HCT116 (cell line): ENCODE data around the gene PAX7. TPM values are rescaled to one million over a fixed set of nuclear protein-coding genes. Genes with fewer than 3 reads are reported as not detected.

Experiments used
- ATAC-seq: fragments of 200-7000 bp; cut with Tn5 transposase; 2 replicates; pipeline ENCODE4 v1.9.1; 2020; ENCODE audit warnings: mild to moderate bottlenecking, moderate library complexity
- BruUV-seq: library from RNA; stranded (reverse); fragments of 400-500 nt; replicated peaks from 2 replicates; lab custom pipeline; 2021; lab: Mats Ljungman, UMichigan
- CTCF ChIA-PET: fragments of 300-600 bp; sonication (Branson Sonifier 250); formaldehyde crosslinking; loops from one replicate; lab custom pipeline; 2021; ENCODE audit warnings: antibody characterized with exemption; lab: Charles Lee
- POLR2A ChIA-PET: fragments of 300-600, 350-600 bp; sonication (Branson Sonifier 250); formaldehyde crosslinking; loops from one replicate; lab custom pipeline; 2021; ENCODE audit warnings: antibody characterized with exemption; lab: Charles Lee
- RAD21 ChIA-PET, 2 experiments: fragments of 300-600 bp; sonication (Branson Sonifier 250); formaldehyde crosslinking; loops; one replicate each; lab custom pipeline; 2023; ENCODE audit warnings: low total read pairs in 2 of 2; ENCODE audit not compliant: uncharacterized antibody in 2 of 2, unreplicated experiment in 2 of 2, low non-redundant PET in 1 of 2; lab: Charles Lee
- DNase-seq: peaks from one replicate; pipeline ENCODE4 v3.0.0-alpha.2; 2010; ENCODE audit warnings: low read depth, low spot score
- H2AFZ ChIP-seq: fragments of 200-600 bp; shearing (Covaris generic), sonication (generic); 2 replicates; pipeline ENCODE4 v1.6.1; 2017; ENCODE audit warnings: low read depth, mixed run types, mixed read lengths, antibody characterized with exemption, low read length; ENCODE audit not compliant: poor library complexity, severe bottlenecking
- H3K27ac ChIP-seq: 2 replicates; pipeline ENCODE4 v1.5.1; 2012; ENCODE audit warnings: low read depth, low read length
- H3K27me3 ChIP-seq: fragments of 200-600 bp; sonication (generic); 2 replicates; pipeline ENCODE4 v1.6.1; 2016; ENCODE audit warnings: mixed run types, low read length, mixed read lengths; ENCODE audit not compliant: insufficient read depth
- H3K36me3 ChIP-seq, 2 experiments: fragments of 200-500 bp in 1 of 2; fragments of 200-600 bp in 1 of 2; sonication (Bioruptor generic) in 1 of 2; sonication (generic) in 1 of 2; 2 replicates each; pipeline versions ENCODE4 v1.5.1 to v1.6.1; 2014 to 2016; ENCODE audit warnings: low read length in 2 of 2, inconsistent platforms in 1 of 2, mixed read lengths in 1 of 2, mixed run types in 1 of 2; ENCODE audit not compliant: insufficient read depth in 2 of 2, control insufficient read depth in 1 of 2
- H3K4me1 ChIP-seq, 2 experiments: fragments of 200-600 bp in 1 of 2; sonication (generic) in 1 of 2; 2 replicates each; pipeline versions ENCODE4 v1.5.1 to v1.6.1; 2012 to 2017; ENCODE audit warnings: low read length in 2 of 2, inconsistent platforms in 1 of 2, mild to moderate bottlenecking in 1 of 2, mixed read lengths in 1 of 2, mixed run types in 1 of 2, moderate library complexity in 1 of 2; ENCODE audit not compliant: insufficient read depth in 2 of 2, control insufficient read depth in 1 of 2
- H3K4me2 ChIP-seq: fragments of 200-600 bp; sonication (generic); 2 replicates; pipeline ENCODE4 v1.6.1; 2017; ENCODE audit warnings: mixed run types, low read length, mixed read lengths
- H3K4me3 ChIP-seq, 2 experiments: fragments of 200-600 bp in 1 of 2; sonication (generic) in 1 of 2; replicated peaks in 1 of 2; 2 replicates each; pipeline ENCODE4 v1.5.1; 2011 to 2016; ENCODE audit warnings: low read length in 2 of 2, control low read depth in 1 of 2, low read depth in 1 of 2, mild to moderate bottlenecking in 1 of 2, mixed read lengths in 1 of 2, mixed run types in 1 of 2
- H3K79me2 ChIP-seq: fragments of 200-600 bp; sonication (generic); 2 replicates; pipeline ENCODE4 v1.6.1; 2017; ENCODE audit warnings: mild to moderate bottlenecking, mixed run types, low read length, moderate library complexity, mixed read lengths; ENCODE audit not compliant: insufficient read depth
- H3K9ac ChIP-seq: fragments of 200-600 bp; sonication (generic); 2 replicates; pipeline ENCODE4 v1.6.1; 2016; ENCODE audit warnings: low read length, mixed read lengths
- H3K9me2 ChIP-seq: fragments of 200-600 bp; sonication (generic), shearing (Covaris generic); 2 replicates; pipeline ENCODE4 v1.6.1; 2017; ENCODE audit warnings: mixed run types, mild to moderate bottlenecking, moderate library complexity; ENCODE audit not compliant: insufficient read depth
- H3K9me3 ChIP-seq, 2 experiments: fragments of 200-500 bp in 1 of 2; fragments of 200-600 bp in 1 of 2; sonication (Bioruptor generic) in 1 of 2; sonication (generic) in 1 of 2; 2 replicates each; pipeline ENCODE4 v1.6.1; 2014 to 2017; ENCODE audit warnings: low read length in 2 of 2, mixed read lengths in 2 of 2, inconsistent platforms in 1 of 2, low read depth in 1 of 2, mild to moderate bottlenecking in 1 of 2, mixed run types in 1 of 2, moderate library complexity in 1 of 2; ENCODE audit not compliant: control insufficient read depth in 1 of 2, insufficient read depth in 1 of 2
- H4K20me1 ChIP-seq: fragments of 200-600 bp; sonication (generic), shearing (Covaris generic); 2 replicates; pipeline ENCODE4 v1.6.1; 2017; ENCODE audit warnings: mixed run types, mild to moderate bottlenecking, moderate library complexity; ENCODE audit not compliant: insufficient read depth
- CBX3 ChIP-seq: IDR thresholded peaks from 2 replicates; pipeline ENCODE4 v1.6.1; 2012; ENCODE audit warnings: low read depth
- CEBPB ChIP-seq: IDR thresholded peaks from 2 replicates; pipeline ENCODE4 v1.6.1; 2012; ENCODE audit warnings: low read depth
- EGR1 ChIP-seq: IDR thresholded peaks from 2 replicates; pipeline ENCODE4 v1.6.1; 2012; ENCODE audit warnings: low read depth
- EZH2 ChIP-seq: fragments of 200-600 bp; sonication (generic); IDR thresholded peaks from 2 replicates; pipeline ENCODE4 v1.6.1; 2017; ENCODE audit warnings: antibody characterized with exemption, mixed run types
- FOSL1 ChIP-seq: IDR thresholded peaks from 2 replicates; pipeline ENCODE4 v1.6.1; 2012; ENCODE audit warnings: low read depth
- REST ChIP-seq: IDR thresholded peaks from 2 replicates; pipeline ENCODE4 v1.6.1; 2012; ENCODE audit warnings: low read depth
- ZFX ChIP-seq: fragments of 450-650 bp; IDR thresholded peaks from 2 replicates; pipeline ENCODE4 v1.6.1; 2017
- intact Hi-C: fragments of 100-400 bp; cut with micrococcal nuclease; formaldehyde crosslinking; loops from 2 replicates; pipeline ENCODE4 v1.10.0; 2022
- total RNA-seq: library from RNA; stranded (reverse); gene quantifications from one replicate; pipeline ENCODE4 v1.2.1, GENCODE V29; 2021; ENCODE audit not compliant: unreplicated experiment
- TF ChIP-seq, protein P1 (sequence below), 3 experiments: fragments of 200-600 bp in 1 of 3; sonication (generic) in 1 of 3; IDR thresholded peaks in 2 of 3; conservative IDR thresholded peaks in 1 of 3; 2 replicates each; pipeline ENCODE4 v1.5.1; 2012 to 2017; ENCODE audit warnings: low read depth in 2 of 3, low read length in 2 of 3, antibody characterized with exemption in 1 of 3, borderline replicate concordance in 1 of 3, control low read depth in 1 of 3, mild to moderate bottlenecking in 1 of 3, mixed read lengths in 1 of 3, mixed run types in 1 of 3, moderate library complexity in 1 of 3; ENCODE audit not compliant: insufficient read depth in 1 of 3
- TF ChIP-seq, protein P2 (sequence below): IDR thresholded peaks from 2 replicates; pipeline ENCODE4 v1.6.1; 2012

The PAX7 gene
- total RNA-seq, 1 experiment from 2014 or later, result not detected

DNA sequence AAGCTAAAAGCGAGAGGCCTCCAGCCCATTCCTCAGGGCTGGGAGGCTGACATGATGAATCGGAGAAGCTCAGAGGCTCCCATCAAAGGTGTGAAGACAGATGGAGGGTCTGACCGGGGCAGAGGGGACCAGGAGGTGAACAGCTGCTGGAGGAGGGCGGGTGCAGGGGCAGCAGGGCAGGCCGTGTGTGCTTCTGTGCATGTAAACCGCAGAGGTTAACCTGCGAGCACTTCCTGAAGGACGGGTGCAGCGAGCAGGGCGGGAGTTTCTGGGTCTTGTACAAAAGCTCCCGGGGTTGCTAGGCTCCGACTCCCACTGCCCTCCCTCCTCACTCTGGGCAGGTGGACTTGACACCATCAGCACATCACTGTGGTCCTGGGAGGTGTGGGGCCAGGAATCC is 75.2 kb downstream of the PAX7 start:
- intact Hi-C loops, result no loop called here
- Histone ChIP-seq H3K27me3 (no peaks in the 10 kb centered on the region), H3K9me3 (no peaks in the 10 kb centered on the region), H3K36me3 (no peaks in the 10 kb centered on the region), H3K4me3 (no peak overlapping the region), H3K4me1 (peaks cover 0 to 6% of the 10 kb centered on the region in 2 experiments; a peak in 2 of 4 replicates), H3K9ac (no peak overlapping the region), H4K20me1 (no peaks in the 10 kb centered on the region), H3K79me2 (no peaks in the 10 kb centered on the region), H2AFZ (no peak overlapping the region), H3K9me2 (no peaks in the 10 kb centered on the region), H3K27ac (no peak overlapping the region), H3K4me2 (no peak overlapping the region)
- ChIA-PET RAD21 (no interaction called here), POLR2A (no interaction called here), CTCF (no interaction called here)
- no peak for DNase-seq
- no TSS peak for BruUV-seq
- TF ChIP-seq, protein P1, sequence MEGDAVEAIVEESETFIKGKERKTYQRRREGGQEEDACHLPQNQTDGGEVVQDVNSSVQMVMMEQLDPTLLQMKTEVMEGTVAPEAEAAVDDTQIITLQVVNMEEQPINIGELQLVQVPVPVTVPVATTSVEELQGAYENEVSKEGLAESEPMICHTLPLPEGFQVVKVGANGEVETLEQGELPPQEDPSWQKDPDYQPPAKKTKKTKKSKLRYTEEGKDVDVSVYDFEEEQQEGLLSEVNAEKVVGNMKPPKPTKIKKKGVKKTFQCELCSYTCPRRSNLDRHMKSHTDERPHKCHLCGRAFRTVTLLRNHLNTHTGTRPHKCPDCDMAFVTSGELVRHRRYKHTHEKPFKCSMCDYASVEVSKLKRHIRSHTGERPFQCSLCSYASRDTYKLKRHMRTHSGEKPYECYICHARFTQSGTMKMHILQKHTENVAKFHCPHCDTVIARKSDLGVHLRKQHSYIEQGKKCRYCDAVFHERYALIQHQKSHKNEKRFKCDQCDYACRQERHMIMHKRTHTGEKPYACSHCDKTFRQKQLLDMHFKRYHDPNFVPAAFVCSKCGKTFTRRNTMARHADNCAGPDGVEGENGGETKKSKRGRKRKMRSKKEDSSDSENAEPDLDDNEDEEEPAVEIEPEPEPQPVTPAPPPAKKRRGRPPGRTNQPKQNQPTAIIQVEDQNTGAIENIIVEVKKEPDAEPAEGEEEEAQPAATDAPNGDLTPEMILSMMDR (IDR thresholded peaks at IDR 0.05 in 2 of 3, conservative IDR thresholded peaks at IDR 0.05 in 1 of 3; ENCODE audit: borderline replicate concordance in 1 of 3, insufficient read depth in 1 of 3, low read depth in 2 of 3, low read length in 2 of 3), result no peak
- TF ChIP-seq EZH2 (no peak), REST (no peak), EGR1 (no peak), CEBPB (no peak), CBX3 (no peak), FOSL1 (no peak), ZFX (no peak)
- TF ChIP-seq, protein P2, sequence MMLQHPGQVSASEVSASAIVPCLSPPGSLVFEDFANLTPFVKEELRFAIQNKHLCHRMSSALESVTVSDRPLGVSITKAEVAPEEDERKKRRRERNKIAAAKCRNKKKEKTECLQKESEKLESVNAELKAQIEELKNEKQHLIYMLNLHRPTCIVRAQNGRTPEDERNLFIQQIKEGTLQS, result no peak
- ATAC-seq, result no peak
